Limb (tissue), 2 donors: ENCODE measurements around the gene PMM2.
"Not testable (repeated sequence)": the region's sequence is repeated elsewhere in the genome, so short reads cannot be mapped to it uniquely, and the experiment has no call there.

Experiments used
- DNase-seq, 2 donors: peaks; one replicate each; pipeline ENCODE4 v3.0.0-alpha.2; 2016; ENCODE audit errors: extremely low spot score in 2 of 2

PMM2 gene

DNA sequence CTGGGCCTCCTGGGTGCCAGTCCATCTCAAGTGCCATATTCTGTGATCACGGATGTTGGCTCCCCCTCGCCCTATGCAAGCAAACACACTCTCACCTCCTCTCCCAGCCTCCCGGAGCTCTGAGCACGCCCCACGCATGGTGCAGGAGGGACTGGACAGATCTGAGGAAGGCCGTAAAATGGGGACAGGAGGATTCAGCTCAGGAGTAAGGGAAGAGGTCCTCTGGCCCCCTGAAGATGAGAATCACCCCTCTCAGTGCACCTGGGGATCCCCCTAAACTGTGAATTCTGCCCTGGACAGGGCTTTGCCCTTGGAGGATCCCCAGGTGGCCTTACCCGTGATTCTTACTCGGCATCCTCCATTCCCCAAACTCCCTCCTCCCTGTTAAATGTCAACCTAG, 15.8 kb upstream of the PMM2 start:
- no peak for DNase-seq

DNA sequence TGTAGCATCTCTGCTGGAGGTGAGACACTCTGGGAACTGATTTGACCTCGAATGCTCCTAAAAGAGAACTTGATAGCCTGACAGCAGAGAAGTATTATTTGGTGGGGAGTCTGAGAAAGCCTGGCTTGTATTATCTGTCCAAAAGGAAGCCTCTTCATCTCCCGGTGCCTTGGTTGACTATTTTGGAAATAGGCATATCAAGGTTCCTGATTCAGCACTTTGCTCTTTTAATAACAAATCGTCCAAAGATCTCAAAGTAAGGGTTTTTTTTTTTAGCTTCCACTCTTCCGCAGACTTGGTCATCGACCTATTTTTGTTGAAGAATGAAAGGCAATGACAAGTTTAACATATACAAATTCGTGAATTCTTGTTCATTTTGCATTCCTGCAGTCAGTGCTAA, 15.0 kb upstream of the PMM2 start:
- no peak for DNase-seq

GRCh38 chr16:8785408-8785807, 12.2 kb upstream of the PMM2 start:
- no peak for DNase-seq

DNA sequence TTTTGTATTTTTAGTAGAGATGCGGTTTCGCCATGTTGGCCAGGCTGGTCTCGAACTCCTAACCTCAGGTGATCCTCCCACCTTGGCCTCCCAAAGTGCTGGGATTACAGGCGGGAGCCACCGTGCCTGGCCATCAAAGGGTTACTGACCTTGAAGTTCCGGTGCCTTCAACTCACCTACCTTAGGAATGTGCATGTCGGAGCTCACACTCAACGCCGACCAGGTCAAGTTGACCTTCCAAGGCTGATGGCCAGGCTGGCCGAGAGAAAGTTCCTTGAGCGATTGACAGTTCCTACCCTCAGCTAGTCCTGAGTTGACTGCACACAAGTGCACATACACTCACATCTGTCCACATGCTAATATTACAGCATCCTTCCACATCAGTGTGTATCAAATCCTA, 11.3 kb upstream of the PMM2 start:
- not testable (repeated sequence) for DNase-seq

- DNase-seq = no peak
Observed at GRCh38 chr16:8788578-8789172, 9.0 kb upstream of the PMM2 start.

DNA sequence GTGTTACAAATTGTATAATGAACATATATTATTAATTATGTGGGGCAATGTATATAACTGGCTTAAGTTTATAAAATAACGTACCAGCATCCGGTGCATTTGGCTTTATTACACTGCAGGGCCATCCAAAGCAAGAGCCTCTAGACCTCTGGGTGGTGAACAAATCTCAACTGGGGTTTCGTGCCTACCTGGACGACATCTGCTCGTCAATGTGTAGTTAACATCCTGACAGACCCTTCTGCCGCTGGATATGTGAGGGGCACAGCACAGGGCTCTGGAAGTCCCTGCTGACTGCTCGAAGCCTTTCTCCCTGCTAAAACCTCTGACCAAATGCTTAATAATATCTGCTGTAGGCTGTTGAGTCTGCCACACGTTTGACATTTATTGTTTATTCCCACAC, 2.5 kb upstream of the PMM2 start:
- no peak for DNase-seq

- no peak for DNase-seq
Observed at GRCh38 chr16:8795818-8796217, 1.8 kb upstream of the PMM2 start.

DNA sequence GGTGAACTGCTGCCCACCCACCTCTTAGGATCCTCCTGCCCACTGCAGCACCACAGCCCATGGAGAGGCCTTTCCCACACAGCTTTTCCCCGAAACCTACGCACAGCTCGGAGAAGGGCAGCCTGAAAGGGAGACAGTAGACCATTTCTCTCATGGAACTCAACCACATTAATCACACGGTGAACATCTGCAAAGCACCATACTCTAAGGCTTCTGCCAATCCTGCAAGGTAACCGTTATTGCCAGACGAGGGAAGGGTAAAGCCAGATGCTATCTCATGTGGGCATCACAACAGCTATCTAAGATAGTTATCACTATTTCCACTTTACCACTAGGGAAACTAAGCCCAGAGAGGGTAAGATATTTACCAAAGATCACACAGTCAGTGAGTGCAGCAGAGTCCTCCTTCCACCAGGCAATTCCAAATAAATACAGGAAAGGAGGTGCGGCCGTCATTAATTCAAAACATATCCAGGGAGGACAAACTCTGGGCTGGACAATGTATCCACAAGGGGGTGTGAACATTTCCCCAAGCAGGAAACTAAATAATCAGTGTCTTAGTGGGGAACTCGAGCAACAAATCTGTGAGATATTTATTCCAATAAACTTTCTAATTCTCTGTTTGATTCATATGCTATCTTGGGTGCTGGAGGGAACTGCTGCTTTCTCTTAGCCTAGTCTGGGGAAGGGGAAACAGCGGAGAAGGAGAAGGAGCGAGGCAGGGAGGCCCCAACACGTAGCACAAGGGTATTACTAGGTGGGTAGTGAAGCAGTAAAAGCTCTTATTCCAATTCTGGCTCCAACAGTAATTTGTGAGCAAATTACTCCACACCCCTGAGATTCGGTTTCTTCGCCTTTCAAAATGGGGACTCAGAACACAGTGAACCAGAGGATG, 923 bp upstream of the PMM2 start:
- DNase-seq = no peak

DNA sequence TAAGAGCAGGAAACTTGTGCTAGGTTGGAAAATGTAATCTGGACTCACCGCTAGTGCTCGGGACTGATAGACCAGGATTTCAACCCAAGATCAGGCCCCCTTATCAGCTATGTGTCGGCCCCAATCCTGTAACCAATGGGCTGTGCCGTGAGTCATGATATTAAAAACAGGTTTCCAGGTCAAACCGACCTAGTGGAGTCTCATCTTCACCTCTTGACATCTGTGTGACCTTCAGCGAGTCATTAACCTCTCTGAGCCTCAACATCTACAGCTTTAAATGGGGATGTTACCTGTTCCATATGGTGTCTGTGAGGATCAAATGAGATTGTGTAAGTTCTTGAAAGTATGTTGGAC, 512 bp downstream of the PMM2 start:
- DNase-seq = no peak

DNA sequence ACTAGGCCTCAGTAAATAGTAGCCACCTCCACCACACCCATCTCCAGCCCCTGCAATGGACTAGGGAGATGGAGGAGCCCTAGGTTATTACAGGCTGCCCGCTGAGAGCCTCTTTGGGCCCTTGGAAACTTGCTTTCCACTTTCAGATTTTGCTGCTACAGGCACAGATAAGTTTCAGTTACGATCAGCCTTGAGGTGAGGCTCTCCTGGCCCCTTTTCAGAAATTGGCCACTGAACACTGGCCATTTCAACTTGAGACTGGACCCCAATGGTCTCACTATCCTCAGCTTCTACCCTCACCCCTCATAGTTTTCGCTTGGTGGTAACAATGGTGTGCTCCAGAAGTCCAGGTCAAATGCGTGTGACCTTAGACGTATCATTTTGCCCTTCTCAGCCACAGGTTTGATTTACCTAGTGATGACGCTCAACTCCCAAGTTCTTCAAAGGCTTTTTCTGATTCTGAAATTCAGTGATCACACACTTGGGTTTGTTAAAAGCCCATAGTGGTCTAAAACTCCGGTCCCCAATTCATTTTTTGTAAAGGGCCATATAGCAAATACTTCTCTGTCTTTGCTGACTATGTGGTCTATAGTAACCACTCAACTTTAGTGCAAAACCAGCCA, 1.0 kb downstream of the PMM2 start:
- DNase-seq = no peak

- DNase-seq = no peak
Observed at GRCh38 chr16:8801701-8802100, 4.1 kb downstream of the PMM2 start.

DNA sequence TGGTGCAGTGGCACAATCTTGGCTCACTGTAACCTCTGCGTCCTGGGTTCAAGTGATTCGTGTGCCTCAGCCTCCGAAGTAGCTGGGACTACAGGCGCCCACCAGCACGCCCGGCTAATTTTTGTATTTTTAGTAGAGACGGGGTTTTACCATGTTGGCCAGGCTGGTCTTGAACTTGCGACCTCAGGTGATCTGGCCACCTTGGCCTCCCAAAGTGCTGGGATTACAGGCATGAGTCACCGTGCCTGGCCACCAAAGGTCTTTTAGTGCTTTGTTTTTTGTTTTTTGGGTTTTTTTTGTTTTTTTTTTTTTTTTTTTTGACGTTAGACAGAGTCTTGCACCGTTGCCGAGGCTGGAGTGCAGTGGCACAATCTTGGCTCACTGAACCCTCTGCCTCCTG, 6.1 kb downstream of the PMM2 start:
- DNase-seq = not testable (repeated sequence)

GRCh38 chr16:8804313-8804712, 6.7 kb downstream of the PMM2 start:
- no peak for DNase-seq

DNA sequence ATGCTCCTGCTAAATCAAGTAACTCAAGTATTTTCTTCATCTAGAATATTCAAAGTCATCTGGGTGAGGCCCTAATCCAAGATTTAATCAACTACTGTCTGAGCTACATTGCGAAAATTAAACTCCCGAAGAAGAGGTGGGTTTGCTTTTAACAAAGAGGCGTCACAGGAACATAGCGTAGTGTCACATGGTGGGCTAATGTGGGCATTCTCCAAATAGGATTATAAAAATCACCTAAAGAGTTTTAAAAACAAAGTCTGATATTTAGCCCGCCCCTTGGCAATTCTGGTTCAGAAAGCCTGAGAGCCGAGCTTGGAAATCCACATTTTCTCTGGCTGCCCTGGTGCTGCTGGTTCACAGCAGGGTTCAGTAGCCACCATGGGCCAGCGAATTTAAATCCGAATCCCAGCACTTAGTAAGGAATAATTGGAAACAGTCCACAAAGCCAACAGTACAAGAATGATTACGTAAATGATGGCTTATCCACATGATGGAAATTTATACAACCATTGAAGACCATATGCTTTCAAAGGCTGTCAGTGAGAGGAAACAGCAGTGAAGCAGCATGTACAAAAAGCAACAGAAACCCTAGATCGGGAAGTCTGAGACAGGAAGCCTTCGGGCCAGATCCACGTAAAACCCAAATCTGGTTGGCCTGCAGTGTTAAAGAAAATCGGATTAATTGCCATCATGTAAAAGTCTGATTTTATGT, 8.8 kb downstream of the PMM2 start:
- DNase-seq = no peak

- DNase-seq = no peak
Observed at GRCh38 chr16:8807189-8807588, 9.6 kb downstream of the PMM2 start.

GRCh38 chr16:8808009-8808408, 10.4 kb downstream of the PMM2 start:
- DNase-seq = no peak

DNA sequence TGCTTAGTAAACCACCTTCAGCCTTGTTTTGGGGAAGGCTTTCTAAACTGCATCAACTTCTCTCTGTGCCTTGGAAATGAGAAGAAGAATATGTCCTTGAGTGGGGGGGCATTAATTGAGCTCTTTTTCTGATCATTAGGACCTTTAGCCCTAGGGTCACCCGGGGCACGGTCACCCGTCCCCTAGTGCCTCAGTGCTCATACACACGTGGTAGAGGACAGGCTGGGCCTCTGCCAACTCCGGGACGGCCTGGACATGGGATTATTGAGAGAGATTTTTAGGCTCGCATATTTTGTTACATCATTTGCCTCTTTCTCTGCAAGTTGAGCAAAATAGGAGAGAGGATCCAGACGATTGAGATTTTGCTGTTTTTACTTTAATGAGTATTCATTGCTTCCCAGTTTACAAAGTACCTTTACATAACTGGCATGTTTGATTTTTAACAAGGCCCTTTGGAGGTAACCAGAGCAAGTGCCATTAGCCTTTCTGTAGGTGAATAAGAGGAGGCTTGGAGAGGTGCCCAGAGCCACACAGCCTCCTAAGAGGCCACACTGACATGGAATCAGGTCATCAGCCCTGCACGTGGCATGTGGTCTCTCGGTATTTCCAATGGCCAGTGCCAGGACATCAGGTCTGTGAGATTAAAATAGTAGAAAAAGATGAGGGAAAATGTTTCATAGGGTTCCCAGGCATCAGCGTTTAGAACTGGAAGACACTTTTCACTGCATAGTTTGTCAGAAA, 11.1 kb downstream of the PMM2 start:
- no peak for DNase-seq

GRCh38 chr16:8812162-8812843, 14.7 kb downstream of the PMM2 start:
- no peak for DNase-seq

GRCh38 chr16:8814095-8814806, 16.6 kb downstream of the PMM2 start:
- DNase-seq = no peak

- no peak for DNase-seq
Observed at GRCh38 chr16:8816967-8817655, 19.5 kb downstream of the PMM2 start.
